HG03521 (cell line): ENCODE results near the gene ZNF260.
A peak's percentile ranks its signal among the peaks of the same experiment; 100 is the strongest.
"Not testable (repeated sequence)": the region's sequence is repeated elsewhere in the genome, so short reads cannot be mapped to it uniquely, and the experiment has no call there.

Source experiments
- ATAC-seq: cut with Tn5 transposase; IDR thresholded peaks from one replicate; pipeline ENCODE4 v1.9.1; 2021; ENCODE audit warnings: mild to moderate bottlenecking, moderate library complexity; ENCODE audit not compliant: unreplicated experiment

The ZNF260 gene

DNA sequence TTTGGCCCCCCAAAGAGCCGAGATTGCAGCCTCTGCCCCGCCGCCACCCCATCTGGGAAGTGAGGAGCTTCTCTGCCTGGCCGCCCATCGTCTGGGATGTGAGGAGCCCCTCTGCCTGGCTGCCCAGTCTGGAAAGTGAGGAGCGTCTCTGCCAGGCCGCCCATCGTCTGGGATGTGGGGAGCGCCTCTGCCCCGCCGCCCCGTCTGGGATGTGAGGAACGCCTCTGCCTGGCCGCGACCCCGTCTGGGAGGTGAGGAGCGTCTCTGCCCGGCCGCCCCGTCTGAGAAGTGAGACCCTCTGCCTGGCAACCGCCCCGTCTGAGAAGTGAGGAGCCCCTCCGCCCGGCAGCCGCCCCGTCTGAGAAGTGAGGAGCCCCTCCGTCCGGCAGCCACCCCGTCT lies 37.2 kb downstream of the ZNF260 start:
- not testable (repeated sequence) for ATAC-seq

DNA sequence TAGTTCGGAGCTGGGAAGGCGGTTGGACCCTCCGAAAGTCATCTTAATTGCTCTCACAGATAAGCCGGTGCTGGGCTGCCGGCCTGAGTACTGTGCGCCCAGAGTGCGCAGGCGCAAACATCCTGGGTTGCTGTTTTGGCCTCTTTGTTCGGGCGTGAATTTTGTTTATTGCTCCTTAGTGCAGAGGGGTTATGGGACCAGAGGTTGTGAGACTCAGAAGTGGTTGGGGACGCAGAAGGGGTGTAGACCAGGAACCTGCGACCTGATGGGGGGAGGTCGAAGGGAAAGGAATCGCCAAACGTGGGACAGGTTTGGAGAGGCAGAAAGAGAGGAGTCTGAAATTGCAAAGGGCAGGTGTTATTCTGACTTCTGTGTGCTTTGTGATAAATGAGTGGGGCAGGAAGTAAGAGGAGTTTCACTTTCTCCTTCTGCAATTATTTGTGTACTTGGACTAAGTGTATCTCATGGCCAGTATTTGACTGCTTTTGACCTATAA lies 38.1 kb downstream of the ZNF260 start:
- ATAC-seq = peak; percentile 47

DNA sequence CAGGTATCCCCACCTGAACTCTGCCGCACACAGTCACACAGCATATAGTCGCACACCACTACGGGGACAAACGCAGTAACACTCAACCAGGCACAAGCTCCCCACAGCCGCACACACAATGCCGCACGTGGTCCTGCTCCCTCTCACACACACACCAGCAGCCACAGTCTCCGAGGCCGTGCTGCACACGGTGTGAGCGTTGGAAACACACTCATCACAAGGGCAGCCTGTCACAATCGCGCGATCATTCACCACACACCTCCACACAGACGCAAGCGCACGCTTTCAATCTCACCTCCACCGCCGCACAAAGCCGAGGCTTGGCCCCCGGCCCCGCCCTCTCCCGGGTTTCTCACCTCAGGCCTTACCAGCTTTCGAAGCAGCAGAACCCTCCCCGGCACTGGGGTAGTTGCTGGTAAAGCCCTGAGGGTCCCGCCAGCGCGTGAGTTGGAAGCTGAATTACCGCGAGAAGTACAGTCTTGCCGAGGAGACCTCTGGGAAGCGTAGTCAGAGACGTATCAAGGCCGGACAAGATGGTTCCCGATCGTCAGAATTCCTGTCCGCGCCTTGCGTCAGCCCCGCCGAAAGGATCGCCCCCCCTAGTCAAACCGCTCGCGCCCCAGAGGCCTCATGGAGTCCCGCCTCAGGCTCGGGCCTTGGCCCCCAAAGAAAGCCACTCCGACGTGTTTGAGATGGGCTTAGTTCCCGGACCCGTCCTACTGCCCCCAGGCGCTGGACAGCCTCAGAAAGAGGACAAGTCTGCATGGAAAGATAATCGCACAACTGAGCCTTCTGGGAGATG lies 38.8 kb downstream of the ZNF260 start, which contains the start of gene ZNF566:
Gene ZNF566, minus strand, starts transcription at position 444 of the 802 bp plus-strand sequence. CDS start 13,004 bp downstream, outside the sequence.
- peak; percentile 74 for ATAC-seq

DNA sequence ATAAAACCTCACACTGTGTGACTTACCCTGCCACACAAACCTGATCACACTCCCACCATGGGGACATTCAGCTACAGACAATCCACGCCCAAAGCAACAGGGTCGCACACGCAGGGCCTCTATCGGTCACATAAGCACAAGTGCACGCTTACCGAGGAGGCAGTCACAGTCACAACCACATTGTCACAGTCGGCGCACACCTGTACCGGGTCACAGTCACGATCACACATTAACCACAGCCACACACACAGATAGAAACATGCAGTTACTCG lies 39.3 kb downstream of the ZNF260 start:
- ATAC-seq = peak; percentile 17

DNA sequence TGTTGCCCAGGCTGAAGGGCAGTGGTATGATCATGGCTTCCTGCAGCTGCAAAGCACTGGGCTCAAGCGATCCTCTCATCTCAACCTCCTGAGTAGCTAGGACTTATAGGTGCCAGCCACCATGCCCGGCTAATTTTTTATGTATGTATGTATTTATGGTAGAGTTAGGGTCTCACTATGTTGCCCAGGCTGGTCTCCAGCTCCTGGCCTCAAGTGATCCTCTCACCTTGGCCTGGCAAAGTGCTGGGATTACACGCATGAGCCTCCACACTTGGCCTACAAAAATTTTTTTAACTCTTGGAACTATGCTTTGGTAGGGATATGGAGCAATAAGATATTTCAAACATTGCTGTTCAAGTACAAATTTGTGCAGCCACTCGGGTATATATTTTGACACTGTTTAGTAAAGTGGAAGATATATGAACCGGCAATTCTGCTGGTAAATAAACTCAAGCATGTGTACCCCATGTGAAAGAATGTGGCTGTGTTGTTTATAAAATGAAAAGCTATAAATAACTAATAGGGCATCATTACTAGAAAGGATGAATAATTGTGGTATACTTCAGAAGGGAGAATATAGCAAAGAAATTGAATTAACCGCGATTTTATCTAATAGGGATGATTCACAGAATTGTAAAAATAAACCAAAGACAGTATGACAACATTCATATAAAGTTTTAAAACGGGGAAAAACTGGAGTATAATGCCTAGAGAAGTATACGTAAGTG lies 39.8 kb downstream of the ZNF260 start:
- ATAC-seq = no peak

DNA sequence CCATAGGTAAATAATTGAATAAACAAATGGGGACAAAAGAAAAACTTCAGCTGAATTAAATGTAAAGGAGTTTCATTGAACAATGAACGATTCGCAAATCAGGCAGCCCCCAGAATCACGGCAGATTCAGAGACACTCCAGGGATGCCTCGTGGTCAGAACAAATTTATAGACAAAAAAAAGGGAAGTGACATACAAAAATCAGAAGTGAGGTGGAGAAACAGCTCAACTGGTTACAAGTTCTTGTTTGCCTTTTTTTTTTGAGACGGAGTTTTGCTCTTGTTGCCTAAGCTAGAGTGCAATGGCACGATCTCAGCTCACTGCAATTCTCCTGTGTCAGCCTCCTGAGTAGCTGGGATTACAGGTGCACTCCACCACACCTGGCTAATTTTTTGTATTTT lies 44.4 kb downstream of the ZNF260 start:
- ATAC-seq = no peak

DNA sequence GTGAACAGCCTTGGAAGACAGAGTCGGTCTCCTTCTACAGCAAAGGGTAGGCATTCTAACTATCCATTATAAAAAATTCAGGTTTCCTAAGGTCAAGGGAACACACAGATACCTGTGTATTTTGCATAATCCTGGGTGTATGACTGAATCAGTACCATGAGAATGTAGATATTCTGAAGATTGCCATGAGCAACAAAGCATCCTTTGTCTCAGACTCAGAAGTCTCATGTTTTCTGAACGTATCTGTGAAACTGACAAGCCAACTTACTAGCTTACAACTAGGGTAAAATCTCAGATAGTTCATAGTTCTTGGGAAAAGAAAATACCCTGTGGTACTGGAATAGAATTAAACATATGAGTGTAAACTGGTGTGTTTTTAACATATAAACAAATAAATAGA lies 45.2 kb downstream of the ZNF260 start:
- ATAC-seq = no peak
